Progenitor cell of endocrine pancreas (in vitro differentiated cells): ENCODE measurements around the gene PAQR4. TPM values are rescaled to one million over a fixed set of nuclear protein-coding genes. Genes with fewer than 3 reads are reported as not detected.

Source experiments
- DNase-seq: peaks from one replicate; pipeline ENCODE4 v3.0.0; 2021; ENCODE audit warnings: low spot score; ENCODE audit not compliant: unreplicated experiment
- H3K27ac Mint-ChIP-seq: 2 replicates; pipeline ENCODE4 v1.8.0; 2021; ENCODE audit warnings: mild to moderate bottlenecking, moderate library complexity, mixed read lengths
- H3K27me3 Mint-ChIP-seq: 2 replicates; pipeline ENCODE4 v1.8.0; 2021; ENCODE audit warnings: mixed read lengths
- H3K36me3 Mint-ChIP-seq: 2 replicates; pipeline ENCODE4 v1.8.0; 2022; ENCODE audit warnings: mixed read lengths; ENCODE audit not compliant: insufficient read depth
- H3K4me1 Mint-ChIP-seq: 2 replicates; pipeline ENCODE4 v1.8.0; 2021; ENCODE audit warnings: low read depth, mixed read lengths
- H3K4me3 Mint-ChIP-seq: 2 replicates; pipeline ENCODE4 v1.8.0; 2021; ENCODE audit warnings: low read depth, mild to moderate bottlenecking, moderate library complexity, mixed read lengths
- H3K9me3 Mint-ChIP-seq: 2 replicates; pipeline ENCODE4 v1.8.0; 2021; ENCODE audit warnings: low read depth, mixed read lengths
- CTCF ChIP-seq: fragments of 200-600 bp; sonication (generic); IDR thresholded peaks from one replicate; pipeline ENCODE4 v1.5.0; 2021; ENCODE audit warnings: antibody characterized with exemption, mild to moderate bottlenecking; ENCODE audit not compliant: unreplicated experiment
- total RNA-seq: library from RNA; stranded (reverse); gene quantifications from 2 replicates; pipeline ENCODE4 v1.2.1, GENCODE V29; 2021

PAQR4 gene
- total RNA-seq, 1 donor from 2014 or later, result 13.0 TPM

- Mint-ChIP-seq H3K4me3 (peak within 1 kb of the TSS; percentile 44), H3K4me1 (peaks cover 65% of the 10 kb centered on the region), H3K9me3 (no peaks in the 10 kb centered on the region), H3K27me3 (no peaks in the 10 kb centered on the region), H3K27ac (peak within 1 kb of the TSS; percentile 93), H3K36me3 (peaks cover 13% of the 10 kb centered on the region)
- TF ChIP-seq CTCF, result no peak
- no peak for DNase-seq
These were observed 43.8 kb downstream of the PAQR4 start, which contains the start of gene CLDN9 for GRCh38 chr16:3012828-3013420. CLDN9 (plus strand) TSS chr16:3012923; CDS start chr16:3013363, 440 bp downstream.

GRCh38 chr16:3013491-3013951 lies 44.4 kb downstream of the PAQR4 start:
- H3K36me3 Mint-ChIP-seq, result peaks cover 13% of the 10 kb centered on the region
- H3K4me1 Mint-ChIP-seq, result peaks cover 61% of the 10 kb centered on the region
- no peaks in the 10 kb centered on the region for H3K9me3 Mint-ChIP-seq
- no peaks in the 10 kb centered on the region for H3K27me3 Mint-ChIP-seq
- H3K4me3 Mint-ChIP-seq, result peak overlapping the region; percentile 24
- no peak for TF ChIP-seq CTCF
- no peak for DNase-seq
- peak overlapping the region; percentile 87 for H3K27ac Mint-ChIP-seq

- H3K36me3 Mint-ChIP-seq, result peaks cover 13% of the 10 kb centered on the region
- no peaks in the 10 kb centered on the region for H3K27me3 Mint-ChIP-seq
- no peak for TF ChIP-seq CTCF
- no peaks in the 10 kb centered on the region for H3K9me3 Mint-ChIP-seq
- H3K4me1 Mint-ChIP-seq, result peaks cover 55% of the 10 kb centered on the region
- H3K4me3 Mint-ChIP-seq, result peak overlapping the region; percentile 93
- DNase-seq, result no peak
- H3K27ac Mint-ChIP-seq, result peak overlapping the region; percentile 97
These were observed 45.0 kb downstream of the PAQR4 start for GRCh38 chr16:3013998-3014690.

GRCh38 chr16:3014971-3015370 lies 45.8 kb downstream of the PAQR4 start:
- H3K27ac Mint-ChIP-seq, result peak overlapping the region; percentile 97
- H3K27me3 Mint-ChIP-seq, result no peaks in the 10 kb centered on the region
- no peak for DNase-seq
- H3K9me3 Mint-ChIP-seq, result no peaks in the 10 kb centered on the region
- peaks cover 52% of the 10 kb centered on the region for H3K4me1 Mint-ChIP-seq
- peak overlapping the region; percentile 93 for H3K4me3 Mint-ChIP-seq
- H3K36me3 Mint-ChIP-seq, result peaks cover 13% of the 10 kb centered on the region
- no peak for TF ChIP-seq CTCF

- H3K4me1 Mint-ChIP-seq, result peaks cover 53% of the 10 kb centered on the region
- H3K27me3 Mint-ChIP-seq, result no peaks in the 10 kb centered on the region
- no peak for TF ChIP-seq CTCF
- H3K4me3 Mint-ChIP-seq, result peak overlapping the region; percentile 93
- DNase-seq, result no peak
- peak overlapping the region; percentile 97 for H3K27ac Mint-ChIP-seq
- no peaks in the 10 kb centered on the region for H3K9me3 Mint-ChIP-seq
- H3K36me3 Mint-ChIP-seq, result peaks cover 13% of the 10 kb centered on the region
These were observed 46.8 kb downstream of the PAQR4 start for GRCh38 chr16:3015865-3016521.
